GM23338 (cell line): ENCODE data around the gene TAT. TPM values are rescaled to one million over a fixed set of nuclear protein-coding genes. Genes with fewer than 3 reads are reported as not detected.
A peak's percentile ranks its signal among the peaks of the same experiment; 100 is the strongest.

Experiments used
- ATAC-seq: fragments of 200-7000 bp; cut with Tn5 transposase; 3 replicates; pipeline ENCODE4 v1.9.1; 2020
- DNase-seq: peaks from one replicate; pipeline ENCODE4 v3.0.0-alpha.2; 2015; ENCODE audit warnings: low spot score
- H2AFZ ChIP-seq: fragments of 200-600 bp; sonication (generic); 2 replicates; pipeline ENCODE4 v1.8.0; 2016; ENCODE audit warnings: antibody characterized with exemption, mild to moderate bottlenecking, moderate library complexity
- H3F3A ChIP-seq: fragments of 200-600 bp; sonication (generic); replicated peaks from 2 replicates; pipeline ENCODE4 v1.8.0; 2017; ENCODE audit warnings: antibody characterized with exemption, mixed run types, low read depth
- H3K27ac ChIP-seq: fragments of 200-600 bp; sonication (generic); 2 replicates; pipeline ENCODE4 v1.6.1; 2016; ENCODE audit warnings: low read depth
- H3K27me3 ChIP-seq: fragments of 200-600 bp; sonication (generic); 2 replicates; pipeline ENCODE4 v1.8.0; 2016; ENCODE audit warnings: mild to moderate bottlenecking, mixed run types, moderate library complexity; ENCODE audit not compliant: insufficient read depth
- H3K36me3 ChIP-seq: fragments of 200-600 bp; sonication (generic); 2 replicates; pipeline ENCODE4 v1.8.0; 2016; ENCODE audit warnings: mild to moderate bottlenecking; ENCODE audit not compliant: insufficient read depth
- H3K4me1 ChIP-seq: fragments of 200-600 bp; sonication (generic); 2 replicates; pipeline ENCODE4 v1.8.0; 2016; ENCODE audit warnings: mild to moderate bottlenecking, moderate library complexity; ENCODE audit not compliant: insufficient read depth
- H3K4me2 ChIP-seq: fragments of 200-600 bp; sonication (generic); 2 replicates; pipeline ENCODE4 v1.7.1; 2017; ENCODE audit warnings: mixed run types
- H3K4me3 ChIP-seq: fragments of 200-600 bp; sonication (generic); 2 replicates; pipeline ENCODE4 v1.6.1; 2016; ENCODE audit warnings: mixed run types
- H3K79me2 ChIP-seq: fragments of 200-600 bp; sonication (generic); replicated peaks from 2 replicates; pipeline ENCODE4 v1.8.0; 2017; ENCODE audit warnings: mild to moderate bottlenecking; ENCODE audit not compliant: insufficient read depth
- H3K9me2 ChIP-seq: fragments of 200-600 bp; sonication (generic); 2 replicates; pipeline ENCODE4 v1.8.0; 2017; ENCODE audit not compliant: insufficient read depth
- H4K20me1 ChIP-seq: fragments of 200-600 bp; sonication (generic); replicated peaks from 2 replicates; pipeline ENCODE4 v1.8.0; 2017; ENCODE audit warnings: mild to moderate bottlenecking; ENCODE audit not compliant: insufficient read depth
- H3K27ac Mint-ChIP-seq: 2 replicates; pipeline ENCODE4 v1.8.0; 2020; ENCODE audit warnings: inconsistent platforms, mild to moderate bottlenecking, moderate library complexity, mixed read lengths
- H3K27me3 Mint-ChIP-seq: 3 replicates; pipeline ENCODE4 v1.8.0; 2022; ENCODE audit warnings: low read depth, mild to moderate bottlenecking, moderate library complexity, mixed read lengths, inconsistent platforms; ENCODE audit not compliant: insufficient read depth, poor library complexity
- H3K36me3 Mint-ChIP-seq: 3 replicates; pipeline ENCODE4 v1.8.0; 2021; ENCODE audit warnings: low read depth, mild to moderate bottlenecking, inconsistent platforms, moderate library complexity, mixed read lengths
- H3K4me1 Mint-ChIP-seq: 3 replicates; pipeline ENCODE4 v1.8.0; 2020; ENCODE audit warnings: mild to moderate bottlenecking, inconsistent platforms, mixed read lengths
- H3K4me3 Mint-ChIP-seq: 3 replicates; pipeline ENCODE4 v1.8.0; 2021; ENCODE audit warnings: moderate library complexity, mild to moderate bottlenecking, inconsistent platforms, mixed read lengths
- H3K9me3 Mint-ChIP-seq: 3 replicates; pipeline ENCODE4 v1.8.0; 2020; ENCODE audit warnings: moderate library complexity, mild to moderate bottlenecking, inconsistent platforms, mixed read lengths
- CREB1 ChIP-seq: fragments of 250-450 bp; sonication (Bioruptor Pico); IDR thresholded peaks from 2 replicates; pipeline ENCODE4 v1.5.0; 2020; ENCODE audit warnings: low read depth, mild to moderate bottlenecking, moderate library complexity
- EZH2 ChIP-seq: fragments of 200-600 bp; sonication (generic); IDR thresholded peaks from one replicate; pipeline ENCODE4 v1.8.0; 2017; ENCODE audit warnings: antibody characterized with exemption, mild to moderate bottlenecking, low read depth; ENCODE audit not compliant: unreplicated experiment
- EZH2phosphoT487 ChIP-seq: fragments of 200-600 bp; sonication (generic); IDR thresholded peaks from one replicate; pipeline ENCODE4 v1.8.1; 2018; ENCODE audit warnings: antibody characterized with exemption; ENCODE audit not compliant: unreplicated experiment
- JUNB ChIP-seq: IDR thresholded peaks from one replicate; pipeline ENCODE4 v1.6.1; 2016; ENCODE audit warnings: antibody characterized with exemption; ENCODE audit not compliant: unreplicated experiment
- NANOG ChIP-seq: IDR thresholded peaks from 2 replicates; pipeline ENCODE4 v1.6.1; 2016; ENCODE audit warnings: antibody characterized with exemption, borderline replicate concordance
- STAT1 ChIP-seq: IDR thresholded peaks from one replicate; pipeline ENCODE4 v1.6.1; 2016; ENCODE audit warnings: antibody characterized with exemption; ENCODE audit not compliant: unreplicated experiment
- ZNF114 ChIP-seq: fragments of 250-450 bp; sonication (Bioruptor Pico); IDR thresholded peaks from 2 replicates; pipeline ENCODE4 v1.5.0; 2020; ENCODE audit warnings: mild to moderate bottlenecking, moderate library complexity
- ZNF331 ChIP-seq: fragments of 250-450 bp; sonication (Bioruptor Pico); IDR thresholded peaks from 2 replicates; pipeline ENCODE4 v1.5.0; 2020; ENCODE audit warnings: low read depth, mild to moderate bottlenecking, moderate library complexity
- polyA plus RNA-seq: library from polyadenylated mRNA; unstranded; fragments of >200 nt; fragmentation: Nextera tagmentation; extraction: Ambion mirVana; gene quantifications from 2 replicates; pipeline ENCODE4 v1.2.1, GENCODE V29; 2016
- total RNA-seq: library from RNA; depleted of rRNA; stranded (reverse); fragments of >200 nt; shearing (Covaris generic); gene quantifications from 2 replicates; pipeline ENCODE4 v1.2.3, GENCODE V29; 2014
- TF ChIP-seq, protein P1 (sequence below): fragments of 250-450 bp; sonication (Bioruptor Pico); IDR thresholded peaks from 2 replicates; pipeline ENCODE4 v1.5.0; 2020; ENCODE audit warnings: mild to moderate bottlenecking, moderate library complexity
- TF ChIP-seq, protein P2 (sequence below), 2 experiments: fragments of 200-600 bp in 1 of 2; sonication (generic) in 1 of 2; conservative IDR thresholded peaks; 2 replicates each; pipeline versions ENCODE4 v1.5.1 to v1.6.1; 2016 to 2017; ENCODE audit warnings: antibody characterized with exemption in 2 of 2, low read depth in 2 of 2, mild to moderate bottlenecking in 2 of 2, moderate library complexity in 1 of 2
- TF ChIP-seq, protein P3 (sequence below): IDR thresholded peaks from 2 replicates; pipeline ENCODE4 v1.6.1; 2016; ENCODE audit warnings: antibody characterized with exemption

TAT gene
- total and polyA plus RNA-seq, 2 experiments from 2014 or later = 0.05 TPM; not detected in 1

DNA sequence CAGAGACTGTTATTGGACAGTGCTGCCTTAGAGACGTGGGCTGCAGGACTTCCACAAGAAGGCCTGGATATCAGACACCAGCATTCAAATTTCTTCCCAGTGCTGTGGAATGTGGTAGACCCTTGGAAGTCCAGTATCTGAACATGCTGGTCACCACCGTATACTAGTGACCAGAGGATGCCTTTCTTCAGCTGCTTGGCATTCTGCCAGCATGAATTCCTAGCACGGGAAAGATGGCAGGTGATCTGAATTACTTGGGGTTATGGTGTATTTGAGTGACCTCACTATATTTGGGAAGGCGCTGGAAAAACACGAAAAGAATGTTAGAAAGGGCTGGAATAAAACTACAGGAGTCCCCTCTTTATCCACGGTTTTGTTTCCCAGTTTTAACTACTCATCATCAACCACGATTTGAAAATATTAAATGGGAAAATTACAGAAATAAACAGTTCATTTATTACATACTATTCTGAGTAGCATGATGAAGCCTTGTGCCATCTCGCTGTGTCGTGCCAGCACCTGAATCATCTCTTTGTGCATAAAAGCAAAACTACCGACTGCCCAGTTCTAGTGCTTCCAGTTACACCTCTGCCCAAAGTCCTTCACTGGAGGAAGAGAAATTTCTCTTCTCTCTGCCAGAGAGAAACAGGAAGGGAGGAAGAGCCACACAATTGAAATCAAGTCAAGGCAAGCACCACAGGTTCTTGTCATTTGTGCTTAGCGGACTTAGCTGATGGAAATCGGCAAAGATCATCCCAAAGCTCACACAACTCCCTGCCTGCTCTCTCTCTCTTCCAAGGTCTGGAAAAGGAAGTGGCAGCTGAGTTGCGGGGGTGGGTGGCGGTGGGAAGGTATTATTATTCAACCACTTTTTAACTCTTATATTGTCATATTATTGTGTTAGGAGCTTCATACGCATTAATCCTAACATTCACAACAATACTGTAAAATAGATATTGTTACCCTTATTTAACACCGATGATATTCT lies 52.0 kb downstream of the TAT start:
- peak overlapping the region; percentile 95; the same call in 1 of the 2 replicates for H3K27ac ChIP-seq
- peak overlapping the region; percentile 77 for H3K4me3 Mint-ChIP-seq
- peak overlapping the region; percentile 48 for H3K4me3 ChIP-seq

More for the DNA sequence above, 52.0 kb downstream of the TAT start:
- Histone ChIP-seq H3F3A (no peaks in the 10 kb centered on the region), H3K4me2 (peak overlapping the region; percentile 75), H3K27me3 (no peaks in the 10 kb centered on the region), H3K36me3 (no peaks in the 10 kb centered on the region), H3K9me2 (no peaks in the 10 kb centered on the region), H3K79me2 (peaks cover 13% of the 10 kb centered on the region; the same call in 1 of the 2 replicates), H3K4me1 (peaks cover 27% of the 10 kb centered on the region), H4K20me1 (no peaks in the 10 kb centered on the region), H2AFZ (peak overlapping the region; percentile 82)
- Mint-ChIP-seq H3K9me3 (no peaks in the 10 kb centered on the region), H3K27me3 (peaks cover 8% of the 10 kb centered on the region), H3K27ac (peak overlapping the region; percentile 99), H3K4me1 (peaks cover 27% of the 10 kb centered on the region), H3K36me3 (no peaks in the 10 kb centered on the region)
- peak; percentile 12 for ATAC-seq
- TF ChIP-seq, protein P1, sequence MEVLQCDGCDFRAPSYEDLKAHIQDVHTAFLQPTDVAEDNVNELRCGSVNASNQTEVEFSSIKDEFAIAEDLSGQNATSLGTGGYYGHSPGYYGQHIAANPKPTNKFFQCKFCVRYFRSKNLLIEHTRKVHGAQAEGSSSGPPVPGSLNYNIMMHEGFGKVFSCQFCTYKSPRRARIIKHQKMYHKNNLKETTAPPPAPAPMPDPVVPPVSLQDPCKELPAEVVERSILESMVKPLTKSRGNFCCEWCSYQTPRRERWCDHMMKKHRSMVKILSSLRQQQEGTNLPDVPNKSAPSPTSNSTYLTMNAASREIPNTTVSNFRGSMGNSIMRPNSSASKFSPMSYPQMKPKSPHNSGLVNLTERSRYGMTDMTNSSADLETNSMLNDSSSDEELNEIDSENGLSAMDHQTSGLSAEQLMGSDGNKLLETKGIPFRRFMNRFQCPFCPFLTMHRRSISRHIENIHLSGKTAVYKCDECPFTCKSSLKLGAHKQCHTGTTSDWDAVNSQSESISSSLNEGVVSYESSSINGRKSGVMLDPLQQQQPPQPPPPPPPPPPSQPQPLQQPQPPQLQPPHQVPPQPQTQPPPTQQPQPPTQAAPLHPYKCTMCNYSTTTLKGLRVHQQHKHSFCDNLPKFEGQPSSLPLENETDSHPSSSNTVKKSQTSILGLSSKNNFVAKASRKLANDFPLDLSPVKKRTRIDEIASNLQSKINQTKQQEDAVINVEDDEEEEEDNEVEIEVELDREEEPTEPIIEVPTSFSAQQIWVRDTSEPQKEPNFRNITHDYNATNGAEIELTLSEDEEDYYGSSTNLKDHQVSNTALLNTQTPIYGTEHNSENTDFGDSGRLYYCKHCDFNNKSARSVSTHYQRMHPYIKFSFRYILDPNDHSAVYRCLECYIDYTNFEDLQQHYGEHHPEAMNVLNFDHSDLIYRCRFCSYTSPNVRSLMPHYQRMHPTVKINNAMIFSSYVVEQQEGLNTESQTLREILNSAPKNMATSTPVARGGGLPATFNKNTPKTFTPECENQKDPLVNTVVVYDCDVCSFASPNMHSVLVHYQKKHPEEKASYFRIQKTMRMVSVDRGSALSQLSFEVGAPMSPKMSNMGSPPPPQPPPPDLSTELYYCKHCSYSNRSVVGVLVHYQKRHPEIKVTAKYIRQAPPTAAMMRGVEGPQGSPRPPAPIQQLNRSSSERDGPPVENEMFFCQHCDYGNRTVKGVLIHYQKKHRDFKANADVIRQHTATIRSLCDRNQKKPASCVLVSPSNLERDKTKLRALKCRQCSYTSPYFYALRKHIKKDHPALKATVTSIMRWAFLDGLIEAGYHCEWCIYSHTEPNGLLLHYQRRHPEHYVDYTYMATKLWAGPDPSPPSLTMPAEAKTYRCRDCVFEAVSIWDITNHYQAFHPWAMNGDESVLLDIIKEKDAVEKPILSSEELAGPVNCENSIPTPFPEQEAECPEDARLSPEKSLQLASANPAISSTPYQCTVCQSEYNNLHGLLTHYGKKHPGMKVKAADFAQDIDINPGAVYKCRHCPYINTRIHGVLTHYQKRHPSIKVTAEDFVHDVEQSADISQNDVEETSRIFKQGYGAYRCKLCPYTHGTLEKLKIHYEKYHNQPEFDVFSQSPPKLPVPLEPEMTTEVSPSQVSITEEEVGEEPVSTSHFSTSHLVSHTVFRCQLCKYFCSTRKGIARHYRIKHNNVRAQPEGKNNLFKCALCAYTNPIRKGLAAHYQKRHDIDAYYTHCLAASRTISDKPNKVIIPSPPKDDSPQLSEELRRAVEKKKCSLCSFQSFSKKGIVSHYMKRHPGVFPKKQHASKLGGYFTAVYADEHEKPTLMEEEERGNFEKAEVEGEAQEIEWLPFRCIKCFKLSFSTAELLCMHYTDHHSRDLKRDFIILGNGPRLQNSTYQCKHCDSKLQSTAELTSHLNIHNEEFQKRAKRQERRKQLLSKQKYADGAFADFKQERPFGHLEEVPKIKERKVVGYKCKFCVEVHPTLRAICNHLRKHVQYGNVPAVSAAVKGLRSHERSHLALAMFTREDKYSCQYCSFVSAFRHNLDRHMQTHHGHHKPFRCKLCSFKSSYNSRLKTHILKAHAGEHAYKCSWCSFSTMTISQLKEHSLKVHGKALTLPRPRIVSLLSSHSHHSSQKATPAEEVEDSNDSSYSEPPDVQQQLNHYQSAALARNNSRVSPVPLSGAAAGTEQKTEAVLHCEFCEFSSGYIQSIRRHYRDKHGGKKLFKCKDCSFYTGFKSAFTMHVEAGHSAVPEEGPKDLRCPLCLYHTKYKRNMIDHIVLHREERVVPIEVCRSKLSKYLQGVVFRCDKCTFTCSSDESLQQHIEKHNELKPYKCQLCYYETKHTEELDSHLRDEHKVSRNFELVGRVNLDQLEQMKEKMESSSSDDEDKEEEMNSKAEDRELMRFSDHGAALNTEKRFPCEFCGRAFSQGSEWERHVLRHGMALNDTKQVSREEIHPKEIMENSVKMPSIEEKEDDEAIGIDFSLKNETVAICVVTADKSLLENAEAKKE (CRISPR knock-in tag) = no peak
- TF ChIP-seq, protein P2, sequence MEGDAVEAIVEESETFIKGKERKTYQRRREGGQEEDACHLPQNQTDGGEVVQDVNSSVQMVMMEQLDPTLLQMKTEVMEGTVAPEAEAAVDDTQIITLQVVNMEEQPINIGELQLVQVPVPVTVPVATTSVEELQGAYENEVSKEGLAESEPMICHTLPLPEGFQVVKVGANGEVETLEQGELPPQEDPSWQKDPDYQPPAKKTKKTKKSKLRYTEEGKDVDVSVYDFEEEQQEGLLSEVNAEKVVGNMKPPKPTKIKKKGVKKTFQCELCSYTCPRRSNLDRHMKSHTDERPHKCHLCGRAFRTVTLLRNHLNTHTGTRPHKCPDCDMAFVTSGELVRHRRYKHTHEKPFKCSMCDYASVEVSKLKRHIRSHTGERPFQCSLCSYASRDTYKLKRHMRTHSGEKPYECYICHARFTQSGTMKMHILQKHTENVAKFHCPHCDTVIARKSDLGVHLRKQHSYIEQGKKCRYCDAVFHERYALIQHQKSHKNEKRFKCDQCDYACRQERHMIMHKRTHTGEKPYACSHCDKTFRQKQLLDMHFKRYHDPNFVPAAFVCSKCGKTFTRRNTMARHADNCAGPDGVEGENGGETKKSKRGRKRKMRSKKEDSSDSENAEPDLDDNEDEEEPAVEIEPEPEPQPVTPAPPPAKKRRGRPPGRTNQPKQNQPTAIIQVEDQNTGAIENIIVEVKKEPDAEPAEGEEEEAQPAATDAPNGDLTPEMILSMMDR (conservative IDR thresholded peaks at IDR 0.05; ENCODE audit: low read depth in 2 of 2) = no peak
- no peak for TF ChIP-seq NANOG
- TF ChIP-seq JUNB = no peak
- TF ChIP-seq EZH2 = no peak
- TF ChIP-seq, protein P3, sequence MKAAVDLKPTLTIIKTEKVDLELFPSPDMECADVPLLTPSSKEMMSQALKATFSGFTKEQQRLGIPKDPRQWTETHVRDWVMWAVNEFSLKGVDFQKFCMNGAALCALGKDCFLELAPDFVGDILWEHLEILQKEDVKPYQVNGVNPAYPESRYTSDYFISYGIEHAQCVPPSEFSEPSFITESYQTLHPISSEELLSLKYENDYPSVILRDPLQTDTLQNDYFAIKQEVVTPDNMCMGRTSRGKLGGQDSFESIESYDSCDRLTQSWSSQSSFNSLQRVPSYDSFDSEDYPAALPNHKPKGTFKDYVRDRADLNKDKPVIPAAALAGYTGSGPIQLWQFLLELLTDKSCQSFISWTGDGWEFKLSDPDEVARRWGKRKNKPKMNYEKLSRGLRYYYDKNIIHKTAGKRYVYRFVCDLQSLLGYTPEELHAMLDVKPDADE = no peak
- TF ChIP-seq EZH2phosphoT487 = no peak
- no peak for TF ChIP-seq ZNF114 (CRISPR knock-in tag)
- no peak for TF ChIP-seq STAT1
- TF ChIP-seq CREB1 (CRISPR knock-in tag) = no peak
- TF ChIP-seq ZNF331 (CRISPR knock-in tag) = no peak
- DNase-seq = peak; percentile 41
